IMR-90 (cell line): ENCODE measurements around the gene AGPAT1. TPM values are rescaled to one million over a fixed set of nuclear protein-coding genes. Genes with fewer than 3 reads are reported as not detected.

Experiments
- ATAC-seq: fragments of 200-7000 bp; cut with Tn5 transposase; 2 replicates; pipeline ENCODE4 v1.9.1; 2020; ENCODE audit warnings: low read depth, mild to moderate bottlenecking, moderate library complexity
- BruUV-seq: library from RNA; stranded (reverse); fragments of 400-500 nt; replicated peaks from 2 replicates; lab custom pipeline; 2021; lab: Mats Ljungman, UMichigan
- CTCF ChIA-PET: fragments of 300-600 bp; formaldehyde crosslinking; extraction: SDS; loops from one replicate; lab custom pipeline; 2021; ENCODE audit warnings: antibody characterized with exemption; lab: Yijun Ruan, JAX
- POLR2A ChIA-PET: fragments of 300-600 bp; sonication (Branson Sonifier 250); formaldehyde crosslinking; loops from one replicate; lab custom pipeline; 2022; ENCODE audit warnings: antibody characterized with exemption; ENCODE audit not compliant: unreplicated experiment; lab: Charles Lee
- DNase-seq: peaks from one replicate; pipeline ENCODE4 v3.0.0; 2013
- H2AFZ ChIP-seq: replicated peaks from 2 replicates; pipeline ENCODE3; 2013; ENCODE audit warnings: low read length, mild to moderate bottlenecking; ENCODE audit not compliant: poor library complexity
- H2AK5ac ChIP-seq: 2 replicates; pipeline ENCODE4 v1.6.1; 2013; ENCODE audit warnings: low read depth, low read length, inconsistent platforms
- H2AK9ac ChIP-seq: replicated peaks from 2 replicates; pipeline ENCODE3; 2013; ENCODE audit warnings: mild to moderate bottlenecking, low read depth, low read length, moderate library complexity; ENCODE audit not compliant: poor library complexity
- H2BK120ac ChIP-seq: 2 replicates; pipeline ENCODE4 v1.6.1; 2013; ENCODE audit warnings: low read depth, low read length, inconsistent platforms
- H2BK15ac ChIP-seq: 3 replicates; pipeline ENCODE4 v1.6.1; 2013; ENCODE audit warnings: low read depth, low read length, inconsistent platforms
- H2BK20ac ChIP-seq: 2 replicates; pipeline ENCODE4 v1.6.1; 2013; ENCODE audit warnings: low read depth, mild to moderate bottlenecking, inconsistent platforms, low read length, moderate library complexity
- H2BK5ac ChIP-seq: 2 replicates; pipeline ENCODE4 v1.6.1; 2013; ENCODE audit warnings: mild to moderate bottlenecking, low read depth, low read length, inconsistent platforms; ENCODE audit not compliant: poor library complexity, severe bottlenecking
- H3K14ac ChIP-seq: replicated peaks from 2 replicates; pipeline ENCODE4 v1.6.1; 2013; ENCODE audit warnings: low read depth, low read length, inconsistent platforms
- H3K18ac ChIP-seq: 2 replicates; pipeline ENCODE4 v1.6.1; 2013; ENCODE audit warnings: low read depth, low read length, control low read depth
- H3K23ac ChIP-seq: 2 replicates; pipeline ENCODE4 v1.6.1; 2013; ENCODE audit warnings: low read depth, low read length, inconsistent platforms
- H3K27ac ChIP-seq: 2 replicates; pipeline ENCODE4 v1.5.1; 2013; ENCODE audit warnings: mild to moderate bottlenecking, control low read depth, low read length; ENCODE audit not compliant: insufficient read depth
- H3K27me3 ChIP-seq: 2 replicates; pipeline ENCODE4 v1.6.1; 2013; ENCODE audit warnings: low read length; ENCODE audit not compliant: control insufficient read depth, insufficient read depth
- H3K36me3 ChIP-seq: 2 replicates; pipeline ENCODE4 v1.6.1; 2013; ENCODE audit warnings: low read length, mixed read lengths; ENCODE audit not compliant: control insufficient read depth, insufficient read depth
- H3K4ac ChIP-seq: 2 replicates; pipeline ENCODE4 v1.6.1; 2013; ENCODE audit warnings: low read depth, low read length, inconsistent platforms
- H3K4me1 ChIP-seq: 2 replicates; pipeline ENCODE4 v1.6.1; 2013; ENCODE audit warnings: low read length, mixed read lengths; ENCODE audit not compliant: control insufficient read depth, insufficient read depth
- H3K4me2 ChIP-seq: 2 replicates; pipeline ENCODE4 v1.6.1; 2013; ENCODE audit warnings: low read depth, mild to moderate bottlenecking, control low read depth, low read length, moderate library complexity
- H3K4me3 ChIP-seq: 2 replicates; pipeline ENCODE4 v1.5.1; 2013; ENCODE audit warnings: low read depth, mild to moderate bottlenecking, control low read depth, low read length, moderate library complexity; ENCODE audit not compliant: insufficient read depth
- H3K56ac ChIP-seq: 2 replicates; pipeline ENCODE4 v1.6.1; 2013; ENCODE audit warnings: low read length, inconsistent platforms; ENCODE audit not compliant: insufficient read depth; ENCODE audit errors: extremely low read depth
- H3K79me1 ChIP-seq, 2 experiments: 2 replicates each; pipeline ENCODE4 v1.6.1; 2013; ENCODE audit warnings: low read length in 2 of 2, inconsistent platforms in 1 of 2, low read depth in 1 of 2
- H3K9ac ChIP-seq: 2 replicates; pipeline ENCODE4 v1.6.1; 2013; ENCODE audit warnings: low read depth, low read length, control low read depth
- H3K9me1 ChIP-seq: 2 replicates; pipeline ENCODE4 v1.6.1; 2013; ENCODE audit warnings: low read length, inconsistent platforms; ENCODE audit not compliant: insufficient read depth
- H3K9me3 ChIP-seq: 2 replicates; pipeline ENCODE4 v1.6.1; 2013; ENCODE audit warnings: low read length; ENCODE audit not compliant: control insufficient read depth, insufficient read depth
- H4K20me1 ChIP-seq: 2 replicates; pipeline ENCODE4 v1.6.1; 2013; ENCODE audit warnings: low read length, inconsistent platforms; ENCODE audit not compliant: insufficient read depth
- H4K5ac ChIP-seq: 2 replicates; pipeline ENCODE4 v1.6.1; 2013; ENCODE audit warnings: mild to moderate bottlenecking, low read depth, low read length, control low read depth
- H4K8ac ChIP-seq, 2 experiments: 2 replicates each; pipeline ENCODE4 v1.6.1; 2013; ENCODE audit warnings: low read depth in 2 of 2, low read length in 2 of 2, control low read depth in 1 of 2, inconsistent platforms in 1 of 2
- H4K91ac ChIP-seq: 2 replicates; pipeline ENCODE4 v1.6.1; 2013; ENCODE audit warnings: low read depth, low read length, inconsistent platforms; ENCODE audit not compliant: insufficient read depth
- BHLHE40 ChIP-seq: fragments of 150-350 bp; IDR thresholded peaks from 2 replicates; pipeline ENCODE4 v1.6.1; 2016; ENCODE audit warnings: mild to moderate bottlenecking, low read depth, low read length
- CHD1 ChIP-seq: IDR thresholded peaks from 2 replicates; pipeline ENCODE4 v1.6.1; 2012; ENCODE audit warnings: low read depth, low read length, improper control_type of control experiment
- FOS ChIP-seq: fragments of 150-350 bp; IDR thresholded peaks from 2 replicates; pipeline ENCODE4 v1.6.1; 2016; ENCODE audit warnings: low read depth, low read length
- MAZ ChIP-seq: IDR thresholded peaks from 2 replicates; pipeline ENCODE4 v1.6.1; 2012; ENCODE audit warnings: low read depth, mild to moderate bottlenecking, low read length, improper control_type of control experiment, moderate library complexity, borderline replicate concordance
- RCOR1 ChIP-seq: IDR thresholded peaks from 2 replicates; pipeline ENCODE4 v1.6.1; 2012; ENCODE audit warnings: mild to moderate bottlenecking, low read length, improper control_type of control experiment; ENCODE audit not compliant: insufficient replicate concordance
- USF2 ChIP-seq: fragments of 150-350 bp; IDR thresholded peaks from 2 replicates; pipeline ENCODE4 v1.6.1; 2017; ENCODE audit warnings: mild to moderate bottlenecking, antibody characterized with exemption, low read length, low read depth
- WGBS, 2 experiments: methylation state at CpG; one replicate each; pipeline versions ENCODE4 v1.1.5 to v1.1.7; 2013; ENCODE audit warnings: missing lambda C conversion rate in 2 of 2; ENCODE audit not compliant: insufficient read length in 1 of 2; ENCODE audit errors: extremely low coverage in 2 of 2; 5-methylcytosine and 5-hydroxymethylcytosine counted together
- dilution Hi-C: fragments of 300-500 bp; cut with HindIII; formaldehyde crosslinking; loops from one replicate; pipeline ENCODE4 v1.14.3; 2018; ENCODE audit warnings: low sequenced_read_pairs; ENCODE audit not compliant: unreplicated experiment
- in situ Hi-C: fragments of 300-500 bp; cut with MboI; formaldehyde crosslinking; loops from 3 replicates; pipeline ENCODE4 v1.14.3; 2019; ENCODE audit warnings: low sequenced_read_pairs, inconsistent platforms, mixed read lengths
- intact Hi-C: fragments of 100-400 bp; cut with micrococcal nuclease; formaldehyde crosslinking; loops from 2 replicates; pipeline ENCODE4 v1.10.0; 2022
- polyA plus RNA-seq, 3 experiments: library from polyadenylated mRNA; depleted of rRNA; stranded (reverse); fragments of >200 nt; gene quantifications; 2 replicates each; pipeline ENCODE4 v1.2.3, GENCODE V29; 2012; ENCODE audit warnings: low replicate concordance in 1 of 3
- total RNA-seq: library from RNA; depleted of rRNA; stranded (reverse); fragments of >200 nt; gene quantifications from 2 replicates; pipeline ENCODE4 v1.2.3, GENCODE V29; 2012

Gene AGPAT1
- total and polyA plus RNA-seq, 2 of the 4 experiments (the other 2 are of a cell fraction): 27.2 to 116 TPM

- Histone ChIP-seq H4K5ac (no peak overlapping the region), H2BK15ac (no peak overlapping the region), H3K27me3 (peaks cover 25% of the 10 kb centered on the region), H3K4me2 (no peak overlapping the region), H3K79me1 (peaks cover 6 to 27% of the 10 kb centered on the region in 2 experiments), H3K14ac (no peak overlapping the region), H2BK20ac (no peak overlapping the region), H3K9me3 (peaks cover 2% of the 10 kb centered on the region; the same call in 1 of the 2 replicates), H2AK9ac (no peak overlapping the region), H3K56ac (no peak overlapping the region), H3K9me1 (0 out of 2 replicates have a peak, but pooled peaks cover 4% of the 10 kb centered on the region), H3K23ac (no peak overlapping the region), H4K20me1 (no peaks in the 10 kb centered on the region), H3K4ac (no peak overlapping the region), H3K4me3 (no peak overlapping the region), H2AFZ (no peak overlapping the region), H3K9ac (no peak overlapping the region), H2BK120ac (no peak overlapping the region), H3K4me1 (peaks cover 23% of the 10 kb centered on the region), H3K18ac (no peak overlapping the region), H2BK5ac (no peak overlapping the region), H3K36me3 (peaks cover 2% of the 10 kb centered on the region; the same call in 1 of the 2 replicates), H4K8ac (no peak overlapping the region), H3K27ac (no peak overlapping the region), H2AK5ac (no peak overlapping the region), H4K91ac (no peak overlapping the region)
- ChIA-PET CTCF (no interaction called here), POLR2A (no interaction called here)
- in situ Hi-C loops (no loop called here), intact Hi-C loops (loop anchor here (5.0 to 10.0 kb wide), 2 partner anchors 105 to 248 kb away; partner anchors contain the start of gene ZBTB12), dilution Hi-C loops (no loop called here)
- DNase-seq: no peak
- no peak for TF ChIP-seq USF2
- TF ChIP-seq MAZ: no peak
- TF ChIP-seq CHD1: no peak
- TF ChIP-seq FOS: no peak
- no peak for TF ChIP-seq BHLHE40
- no peak for TF ChIP-seq RCOR1
- BruUV-seq: no TSS peak
- 58% methylated on average over 13 of the region's 55 CpGs; no CpG with 5 or more reads in 1 of the 2 experiments for WGBS, 2 experiments
- ATAC-seq: no peak
Measured at GRCh38 chr6:32149932-32150870, 25.7 kb downstream of the AGPAT1 start.
